ENCODE measurements around the gene P2RY13. TPM values are rescaled to one million over a fixed set of nuclear protein-coding genes. Genes with fewer than 3 reads are reported as not detected.

P2RY13 gene
- total RNA-seq, 2 donors from 2014 or later = under 0.01 to 0.33 TPM

- intact Hi-C loops (cut with DNase I) = no loop called here
- 74 to 76% methylated on average over 4 of the region's 4 CpGs for WGBS, 2 donors
- ATAC-seq (no peak), DNase-seq (no peak)
- Histone ChIP-seq H3K4me3 (no peak overlapping the region), H3K4me1 (no peaks in the 10 kb centered on the region), H3K9me3 (no peaks in the 10 kb centered on the region), H3K36me3 (replicated peaks in 1 of 2; ENCODE audit: insufficient read depth in 1 of 2, low read depth in 2 of 2) (no peaks in the 10 kb centered on the region), H3K27me3 (no peaks in the 10 kb centered on the region), H3K27ac (peak overlapping the region in 1 of 4 donors; percentile 57)
- TF ChIP-seq POLR2A (IDR thresholded peaks at IDR 0.05) (no peak), CTCF (IDR thresholded peaks at IDR 0.05) (no peak)
Observed at GRCh38 chr3:151351648-151352047, 22.3 kb upstream of the P2RY13 start.

GRCh38 chr3:151351219-151351618 lies 21.9 kb upstream of the P2RY13 start:
- H3K9me3 ChIP-seq = no peaks in the 10 kb centered on the region
- WGBS, 2 donors = 86 to 90% methylated on average over 1 of the region's 1 CpG
- DNase-seq (no peak), ATAC-seq (no peak)
- H3K27me3 ChIP-seq = no peaks in the 10 kb centered on the region
- H3K4me3 ChIP-seq = no peak overlapping the region
- TF ChIP-seq CTCF (IDR thresholded peaks at IDR 0.05) = no peak
- H3K4me1 ChIP-seq = no peaks in the 10 kb centered on the region
- H3K36me3 ChIP-seq (replicated peaks in 1 of 2; ENCODE audit: insufficient read depth in 1 of 2, low read depth in 2 of 2) = no peaks in the 10 kb centered on the region
- intact Hi-C loops (cut with DNase I) = no loop called here
- peak overlapping the region in 1 of 4 donors; percentile 57 for H3K27ac ChIP-seq

GRCh38 chr3:151350656-151351055 lies 21.3 kb upstream of the P2RY13 start:
- intact Hi-C loops (cut with DNase I) = no loop called here
- no peak for DNase-seq
- Histone ChIP-seq H3K4me3 (no peak overlapping the region), H3K9me3 (no peaks in the 10 kb centered on the region), H3K4me1 (no peaks in the 10 kb centered on the region), H3K36me3 (replicated peaks in 1 of 2; ENCODE audit: insufficient read depth in 1 of 2, low read depth in 2 of 2) (no peaks in the 10 kb centered on the region), H3K27me3 (no peaks in the 10 kb centered on the region), H3K27ac (no peak overlapping the region)
- TF ChIP-seq CTCF (IDR thresholded peaks at IDR 0.05) (no peak), POLR2A (IDR thresholded peaks at IDR 0.05) (no peak)
- no peak for ATAC-seq
- 59 to 71% methylated on average over 1 of the region's 1 CpG for WGBS, 2 donors

GRCh38 chr3:151347432-151347831 lies 18.1 kb upstream of the P2RY13 start:
- intact Hi-C loops (cut with DNase I) = no loop called here
- Histone ChIP-seq H3K4me1 (no peaks in the 10 kb centered on the region), H3K27me3 (no peaks in the 10 kb centered on the region), H3K36me3 (replicated peaks in 1 of 2; ENCODE audit: insufficient read depth in 1 of 2, low read depth in 2 of 2) (no peaks in the 10 kb centered on the region), H3K9me3 (no peaks in the 10 kb centered on the region), H3K4me3 (no peak overlapping the region), H3K27ac (no peak overlapping the region)
- TF ChIP-seq CTCF (IDR thresholded peaks at IDR 0.05) (no peak), POLR2A (IDR thresholded peaks at IDR 0.05) (no peak)
- peak in 2 of 4 donors; percentile 6 to 50 for DNase-seq
- ATAC-seq = no peak
- 61 to 70% methylated on average over 6 of the region's 6 CpGs for WGBS, 2 donors

- no peak overlapping the region for H3K4me3 ChIP-seq
- H3K27ac ChIP-seq = peak overlapping the region in 1 of 4 donors; percentile 49
- 59 to 66% methylated on average over 3 of the region's 3 CpGs for WGBS, 2 donors
- no peaks in the 10 kb centered on the region for H3K27me3 ChIP-seq
- TF ChIP-seq CTCF (IDR thresholded peaks at IDR 0.05) (no peak), POLR2A (IDR thresholded peaks at IDR 0.05) (no peak)
- H3K36me3 ChIP-seq (replicated peaks in 1 of 2; ENCODE audit: insufficient read depth in 1 of 2, low read depth in 2 of 2) = no peaks in the 10 kb centered on the region
- intact Hi-C loops (cut with DNase I) = no loop called here
- DNase-seq (peak in 1 of 4 donors; percentile 7), ATAC-seq (no peak)
- H3K9me3 ChIP-seq = no peaks in the 10 kb centered on the region
- H3K4me1 ChIP-seq = no peaks in the 10 kb centered on the region
Observed at GRCh38 chr3:151346292-151346691, 16.9 kb upstream of the P2RY13 start.

Data from body of pancreas (tissue), 4 donors.